ENCODE results near the gene KL. TPM values are rescaled to one million over a fixed set of nuclear protein-coding genes. Genes with fewer than 3 reads are reported as not detected.

KL gene
- total and polyA plus RNA-seq, 10 of the 15 experiments (the other 5 are each of a cell fraction or from before 2014, with no cell fraction given) = 0.08 to 2.1 (median 1.4) TPM

- RAD21 ChIA-PET (ENCODE audit: unreplicated experiment) = no interaction called here
- Histone ChIP-seq H2AFZ (ENCODE audit: control insufficient read depth, low read depth, low read length) (no peak overlapping the region), H3K9me3 (replicated peaks; ENCODE audit: control insufficient read depth, insufficient read depth, low read length) (no peaks in the 10 kb centered on the region), H3K4me2 (ENCODE audit: control insufficient read depth, insufficient read depth) (no peak overlapping the region), H3K36me3 (ENCODE audit: control insufficient read depth in 2 of 2, insufficient read depth in 2 of 2, low read length in 1 of 2) (no peaks in the 10 kb centered on the region), H3K9ac (ENCODE audit: control insufficient read depth, insufficient read depth, low read length) (no peak overlapping the region), H3K4me1 (ENCODE audit: control insufficient read depth, insufficient read depth, low read length) (no peaks in the 10 kb centered on the region), H3K27ac (ENCODE audit: control insufficient read depth, insufficient read depth) (no peak overlapping the region), H3K79me2 (ENCODE audit: control insufficient read depth, insufficient read depth, low read length) (no peaks in the 10 kb centered on the region), H3K4me3 (no peak overlapping the region), H3K27me3 (replicated peaks in 1 of 2; ENCODE audit: control insufficient read depth in 2 of 2, insufficient read depth in 2 of 2, low read length in 1 of 2) (no peaks in the 10 kb centered on the region), H4K20me1 (ENCODE audit: control insufficient read depth, insufficient read depth) (no peaks in the 10 kb centered on the region)
- no peak for TF ChIP-seq ZNF207 (IDR thresholded peaks at IDR 0.05; ENCODE audit: borderline replicate concordance)
- no peak for TF ChIP-seq MEF2A (IDR thresholded peaks at IDR 0.05; ENCODE audit: insufficient read depth, low read depth, low read length)
- no peak for TF ChIP-seq MAX (IDR thresholded peaks at IDR 0.05; ENCODE audit: low read depth, low read length)
- TF ChIP-seq SIX5 (IDR thresholded peaks at IDR 0.05; ENCODE audit: low read depth, low read length, severe bottlenecking) = no peak
- TF ChIP-seq JUNB (IDR thresholded peaks at IDR 0.05) = no peak
- no peak for TF ChIP-seq PKNOX1 (IDR thresholded peaks at IDR 0.05)
- TF ChIP-seq IRF4 (IDR thresholded peaks at IDR 0.05; ENCODE audit: low read depth, low read length) = no peak
- in situ Hi-C loops (cut with MboI) (no loop called here), intact Hi-C loops (cut with micrococcal nuclease; ENCODE audit: unreplicated experiment) (no loop called here)
- BruUV-seq (replicated peaks) = no TSS peak
- FAIRE-seq (no peak), DNase-seq (ENCODE audit: low read depth, low spot score) (no peak), ATAC-seq (no peak)
- CTCF ChIA-PET = interaction anchor here (1.7 kb wide), 1 partner anchor 21 kb away, joined by 5 read pairs; no protein-coding TSS in a partner anchor
- SMC1A ChIA-PET (ENCODE audit: uncharacterized antibody, unreplicated experiment) = interaction anchor here (1.0 to 1.1 kb wide), 2 partner anchors 9 to 12 kb away, joined by 3 to 4 read pairs; no protein-coding TSS in a partner anchor
- 77% methylated on average over 9 of the region's 9 CpGs for WGBS (ENCODE audit: insufficient coverage, insufficient replicate concordance, low lambda C conversion rate, missing lambda C conversion rate)
- POLR2A ChIA-PET = no interaction called here
Measured at GRCh38 chr13:33026489-33027152, 10.4 kb downstream of the KL start.

Measured in GM12878 (cell line).